Measurements from ENCODE around the gene STK17B. TPM values are rescaled to one million over a fixed set of nuclear protein-coding genes. Genes with fewer than 3 reads are reported as not detected.

The STK17B gene
- total and polyA plus RNA-seq, 2 experiments from 2014 or later = 5.7 to 13.7 TPM

GRCh38 chr2:196201229-196202009 lies 30.0 kb upstream of the STK17B start:
- H3K9me2 ChIP-seq (ENCODE audit: insufficient read depth) = no peaks in the 10 kb centered on the region
- H3K27ac ChIP-seq (ENCODE audit: low read depth) = no peak overlapping the region
- Mint-ChIP-seq H3K27ac (peak overlapping the region; percentile 46; the same call in 1 of the 2 replicates), H3K4me3 (no peak overlapping the region), H3K27me3 (ENCODE audit: insufficient read depth, low read depth, poor library complexity) (no peaks in the 10 kb centered on the region), H3K4me1 (no peaks in the 10 kb centered on the region; the same call in 1 of the 3 replicates), H3K36me3 (ENCODE audit: low read depth) (no peaks in the 10 kb centered on the region), H3K9me3 (no peaks in the 10 kb centered on the region)
- H4K20me1 ChIP-seq (replicated peaks; ENCODE audit: insufficient read depth) = no peaks in the 10 kb centered on the region
- H3K27me3 ChIP-seq (ENCODE audit: insufficient read depth) = no peaks in the 10 kb centered on the region
- ATAC-seq = no peak
- H3K36me3 ChIP-seq (ENCODE audit: insufficient read depth) = no peaks in the 10 kb centered on the region
- H2AFZ ChIP-seq = no peak overlapping the region
- H3K4me2 ChIP-seq = no peak overlapping the region
- H3K4me3 ChIP-seq = no peak overlapping the region
- H3K4me1 ChIP-seq (ENCODE audit: insufficient read depth) = no peaks in the 10 kb centered on the region; the same call in 1 of the 2 replicates
- DNase-seq (ENCODE audit: low spot score) = no peak
- H3F3A ChIP-seq (replicated peaks; ENCODE audit: low read depth) = no peaks in the 10 kb centered on the region
- TF ChIP-seq EZH2 (IDR thresholded peaks at IDR 0.05; ENCODE audit: low read depth, unreplicated experiment) = no peak
- TF ChIP-seq ZNF462 (CRISPR knock-in tag; IDR thresholded peaks at IDR 0.05) = no peak
- TF ChIP-seq ZNF331 (CRISPR knock-in tag; IDR thresholded peaks at IDR 0.05; ENCODE audit: low read depth) = no peak
- no peak for TF ChIP-seq JUNB (IDR thresholded peaks at IDR 0.05; ENCODE audit: unreplicated experiment)
- no peak for TF ChIP-seq REST (IDR thresholded peaks at IDR 0.05; ENCODE audit: unreplicated experiment)
- TF ChIP-seq EZH2phosphoT487 (IDR thresholded peaks at IDR 0.05; ENCODE audit: unreplicated experiment) = no peak
- TF ChIP-seq ETS1 (IDR thresholded peaks at IDR 0.05) = no peak
- no peak for TF ChIP-seq STAT1 (IDR thresholded peaks at IDR 0.05; ENCODE audit: unreplicated experiment)
- TF ChIP-seq CTCF (conservative IDR thresholded peaks at IDR 0.05; ENCODE audit: low read depth in 2 of 2) = no peak
- no peak for TF ChIP-seq POLR2AphosphoS5 (IDR thresholded peaks at IDR 0.05; ENCODE audit: low read depth)
- TF ChIP-seq ZNF114 (CRISPR knock-in tag; IDR thresholded peaks at IDR 0.05) = no peak
- no peak for TF ChIP-seq NANOG (IDR thresholded peaks at IDR 0.05; ENCODE audit: borderline replicate concordance)
- TF ChIP-seq CREB1 (CRISPR knock-in tag; IDR thresholded peaks at IDR 0.05; ENCODE audit: low read depth) = no peak
- no peaks in the 10 kb centered on the region for H3K79me2 ChIP-seq (replicated peaks; ENCODE audit: insufficient read depth)

Measured in GM23338 (cell line).